ENCODE measurements around the gene GZF1.

- no peak for TF ChIP-seq EZH2 (IDR thresholded peaks at IDR 0.05; ENCODE audit: insufficient read depth, low read length)
- TF ChIP-seq, protein P1, sequence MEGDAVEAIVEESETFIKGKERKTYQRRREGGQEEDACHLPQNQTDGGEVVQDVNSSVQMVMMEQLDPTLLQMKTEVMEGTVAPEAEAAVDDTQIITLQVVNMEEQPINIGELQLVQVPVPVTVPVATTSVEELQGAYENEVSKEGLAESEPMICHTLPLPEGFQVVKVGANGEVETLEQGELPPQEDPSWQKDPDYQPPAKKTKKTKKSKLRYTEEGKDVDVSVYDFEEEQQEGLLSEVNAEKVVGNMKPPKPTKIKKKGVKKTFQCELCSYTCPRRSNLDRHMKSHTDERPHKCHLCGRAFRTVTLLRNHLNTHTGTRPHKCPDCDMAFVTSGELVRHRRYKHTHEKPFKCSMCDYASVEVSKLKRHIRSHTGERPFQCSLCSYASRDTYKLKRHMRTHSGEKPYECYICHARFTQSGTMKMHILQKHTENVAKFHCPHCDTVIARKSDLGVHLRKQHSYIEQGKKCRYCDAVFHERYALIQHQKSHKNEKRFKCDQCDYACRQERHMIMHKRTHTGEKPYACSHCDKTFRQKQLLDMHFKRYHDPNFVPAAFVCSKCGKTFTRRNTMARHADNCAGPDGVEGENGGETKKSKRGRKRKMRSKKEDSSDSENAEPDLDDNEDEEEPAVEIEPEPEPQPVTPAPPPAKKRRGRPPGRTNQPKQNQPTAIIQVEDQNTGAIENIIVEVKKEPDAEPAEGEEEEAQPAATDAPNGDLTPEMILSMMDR (IDR thresholded peaks at IDR 0.05; ENCODE audit: insufficient read depth, low read depth, low read length): no peak
Observed at GRCh38 chr20:23387118-23387443, 25.1 kb downstream of the GZF1 start.

Measured in astrocyte (in vitro differentiated cells and primary cell).